K562 treated with DMSO at 1 percent for 4 hours (cell line): ENCODE results near the gene AHRR. TPM values are rescaled to one million over a fixed set of nuclear protein-coding genes. Genes with fewer than 3 reads are reported as not detected.

Experiments used
- total RNA-seq: library from RNA; unstranded; fragments of 300-600 nt; gene quantifications from 2 replicates; pipeline ENCODE4 v1.2.3, GENCODE V29; 2022; ENCODE audit not compliant: insufficient read depth

The AHRR gene
- total RNA-seq, result 2.6 and 5.8 TPM in 2 replicates

GRCh38 chr5:321230-321725 lies at the start of gene AHRR:
Gene AHRR, plus strand, starts transcription at chr5:321714. Its CDS starts 22,189 bp downstream, at chr5:343903.

GRCh38 chr5:442335-443238 lies 121.1 kb downstream of the AHRR start, which contains the start of gene EXOC3:
Gene EXOC3, plus strand, starts transcription at chr5:443176. Its CDS starts 3,030 bp downstream, at chr5:446206.

Other genes with a start within 250 kb of the AHRR start
- not detected in 2 replicates for gene PLEKHG4B, start 229.5 kb upstream of the AHRR start, total RNA-seq
- not detected in 2 replicates for gene LRRC14B, start 130.2 kb upstream of the AHRR start, total RNA-seq
- 3.3 and 4.7 TPM in 2 replicates for gene CCDC127, start 103.6 kb upstream of the AHRR start, total RNA-seq
- gene SDHA, start 103.4 kb upstream of the AHRR start, total RNA-seq, result 86.7 and 114 TPM in 2 replicates
- gene PDCD6, start 50.1 kb upstream of the AHRR start, total RNA-seq, result 117 and 133 TPM in 2 replicates
- 27.2 and 28.9 TPM in 2 replicates for gene EXOC3, start 121.5 kb downstream of the AHRR start, total RNA-seq
- 2.8 and 3.3 TPM in 2 replicates for gene SLC9A3, start 202.7 kb downstream of the AHRR start, total RNA-seq